Natural killer cell treated with Interleukin-12 subunit alpha and Interleukin-12 subunit beta and Interleukin-15 and Interleukin-18, amount 100 ng/mL, for 72 hours (primary cell): ENCODE measurements around the gene STKLD1. TPM values are rescaled to one million over a fixed set of nuclear protein-coding genes. Genes with fewer than 3 reads are reported as not detected.

Source experiments
- ATAC-seq, 2 donors: fragments of 150-1000 bp; cut with Tn5 transposase in 1 of 2; sonication (Bioruptor Pico), chemical (Tn5 transposase) in 1 of 2; 2 replicates each; pipeline ENCODE4 v1.10.0; 2021
- DNase-seq: peaks from one replicate; pipeline ENCODE4 v3.0.0; 2022; ENCODE audit warnings: low spot score
- H3K27ac Mint-ChIP-seq, 2 donors: 1 replicate in 1 of 2; 2 replicates in 1 of 2; pipeline ENCODE4 v1.8.0; 2022; ENCODE audit warnings: mixed read lengths in 2 of 2, mild to moderate bottlenecking in 1 of 2, moderate library complexity in 1 of 2
- H3K27me3 Mint-ChIP-seq, 2 donors: 1 replicate in 1 of 2; 2 replicates in 1 of 2; pipeline ENCODE4 v1.8.0; 2022; ENCODE audit warnings: mixed read lengths in 2 of 2
- H3K36me3 Mint-ChIP-seq: one replicate; pipeline ENCODE4 v1.8.0; 2022; ENCODE audit warnings: mixed read lengths
- H3K4me1 Mint-ChIP-seq, 2 donors: 1 replicate in 1 of 2; 2 replicates in 1 of 2; pipeline ENCODE4 v1.8.0; 2022; ENCODE audit warnings: low read depth in 2 of 2, mixed read lengths in 2 of 2, mild to moderate bottlenecking in 1 of 2
- H3K4me3 Mint-ChIP-seq: one replicate; pipeline ENCODE4 v1.8.0; 2022; ENCODE audit warnings: mixed read lengths
- H3K9me3 Mint-ChIP-seq: 2 replicates; pipeline ENCODE4 v1.8.0; 2022; ENCODE audit warnings: mixed read lengths
- total RNA-seq, 2 donors: library from RNA; stranded (reverse); gene quantifications; one replicate each; pipeline ENCODE4 v1.2.3, GENCODE V29; 2022

Gene STKLD1
- total RNA-seq, 2 donors from 2014 or later = 0.19 TPM; not detected in 1

- Mint-ChIP-seq H3K27ac (peak overlapping the region; percentile 85 to 98), H3K36me3 (peaks cover 34% of the 10 kb centered on the region), H3K4me3 (peak overlapping the region; percentile 91), H3K27me3 (no peaks in the 10 kb centered on the region), H3K4me1 (peaks cover 40 to 43% of the 10 kb centered on the region in 2 donors), H3K9me3 (no peaks in the 10 kb centered on the region)
- ATAC-seq (no peak), DNase-seq (no peak)
These were observed 26.1 kb upstream of the STKLD1 start for GRCh38 chr9:133349965-133350616.

GRCh38 chr9:133351526-133351907 lies 24.6 kb upstream of the STKLD1 start:
- H3K27me3 Mint-ChIP-seq = no peaks in the 10 kb centered on the region
- no peak overlapping the region for H3K27ac Mint-ChIP-seq
- H3K4me1 Mint-ChIP-seq = peaks cover 35 to 39% of the 10 kb centered on the region in 2 donors
- no peak for ATAC-seq
- no peak overlapping the region for H3K4me3 Mint-ChIP-seq
- peaks cover 34% of the 10 kb centered on the region for H3K36me3 Mint-ChIP-seq
- H3K9me3 Mint-ChIP-seq = no peaks in the 10 kb centered on the region
- DNase-seq = no peak

GRCh38 chr9:133351908-133352634 lies 24.1 kb upstream of the STKLD1 start:
- Mint-ChIP-seq H3K36me3 (peaks cover 34% of the 10 kb centered on the region), H3K4me3 (no peak overlapping the region), H3K27me3 (no peaks in the 10 kb centered on the region), H3K27ac (peak overlapping the region; percentile 35 to 68), H3K4me1 (peaks cover 30 to 34% of the 10 kb centered on the region in 2 donors), H3K9me3 (no peaks in the 10 kb centered on the region)
- DNase-seq = no peak
- no peak for ATAC-seq

- H3K36me3 Mint-ChIP-seq = peaks cover 32% of the 10 kb centered on the region
- peak overlapping the region; percentile 35 to 68 for H3K27ac Mint-ChIP-seq
- H3K4me1 Mint-ChIP-seq = peaks cover 31 to 39% of the 10 kb centered on the region in 2 donors
These were observed 23.4 kb upstream of the STKLD1 start for GRCh38 chr9:133352635-133353340.

GRCh38 chr9:133353548-133353947 lies 22.6 kb upstream of the STKLD1 start:
- DNase-seq = no peak
- H3K4me1 Mint-ChIP-seq = peaks cover 38 to 42% of the 10 kb centered on the region in 2 donors
- H3K36me3 Mint-ChIP-seq = peaks cover 26% of the 10 kb centered on the region
- H3K27ac Mint-ChIP-seq = peak overlapping the region in 1 of 2 donors; percentile 68
- no peak for ATAC-seq
- peak overlapping the region; percentile 10 for H3K4me3 Mint-ChIP-seq
- no peaks in the 10 kb centered on the region for H3K27me3 Mint-ChIP-seq
- H3K9me3 Mint-ChIP-seq = no peaks in the 10 kb centered on the region

More at GRCh38 chr9:133352635-133353340, 23.4 kb upstream of the STKLD1 start:
- ATAC-seq (no peak), DNase-seq (no peak)
- no peaks in the 10 kb centered on the region for H3K27me3 Mint-ChIP-seq
- peak overlapping the region; percentile 10 for H3K4me3 Mint-ChIP-seq
- H3K9me3 Mint-ChIP-seq = no peaks in the 10 kb centered on the region

GRCh38 chr9:133354766-133355165 lies 21.4 kb upstream of the STKLD1 start:
- Mint-ChIP-seq H3K27me3 (no peaks in the 10 kb centered on the region), H3K36me3 (peaks cover 14% of the 10 kb centered on the region), H3K4me1 (peaks cover 30 to 37% of the 10 kb centered on the region in 2 donors), H3K4me3 (peak overlapping the region; percentile 87), H3K27ac (no peak overlapping the region), H3K9me3 (no peaks in the 10 kb centered on the region)
- ATAC-seq (no peak), DNase-seq (no peak)

GRCh38 chr9:133355881-133356357 lies 20.2 kb upstream of the STKLD1 start:
- peaks cover 28 to 37% of the 10 kb centered on the region in 2 donors for H3K4me1 Mint-ChIP-seq
- no peaks in the 10 kb centered on the region for H3K9me3 Mint-ChIP-seq
- peaks cover 4% of the 10 kb centered on the region for H3K36me3 Mint-ChIP-seq
- peak overlapping the region; percentile 87 for H3K4me3 Mint-ChIP-seq
- DNase-seq (no peak), ATAC-seq (peak; percentile 22 to 40)
- peak overlapping the region; percentile 46 to 82 for H3K27ac Mint-ChIP-seq
- H3K27me3 Mint-ChIP-seq = no peaks in the 10 kb centered on the region

GRCh38 chr9:133356391-133357091 lies 19.6 kb upstream of the STKLD1 start, which contains the start of the genes SURF1 and SURF2:
TSS of gene SURF1 (minus strand) at chr9:133356487. CDS start at chr9:133356453, 34 bp downstream.
TSS of gene SURF2 (plus strand) at chr9:133356550. CDS start at chr9:133356593, 43 bp downstream.
- Mint-ChIP-seq H3K27ac (peak within 1 kb of the TSS; percentile 46 to 82), H3K36me3 (peaks cover 7% of the 10 kb centered on the region), H3K9me3 (no peaks in the 10 kb centered on the region), H3K27me3 (no peaks in the 10 kb centered on the region), H3K4me3 (peak within 1 kb of the TSS; percentile 87), H3K4me1 (peaks cover 34 to 44% of the 10 kb centered on the region in 2 donors)
- peak; percentile 93 for DNase-seq
- ATAC-seq = peak; percentile 91 to 93

- DNase-seq (no peak), ATAC-seq (no peak)
- H3K4me1 Mint-ChIP-seq = peaks cover 38 to 45% of the 10 kb centered on the region in 2 donors
- peaks cover 9% of the 10 kb centered on the region for H3K36me3 Mint-ChIP-seq
- no peaks in the 10 kb centered on the region for H3K9me3 Mint-ChIP-seq
- H3K27me3 Mint-ChIP-seq = no peaks in the 10 kb centered on the region
- peak overlapping the region; percentile 9 to 19 for H3K27ac Mint-ChIP-seq
- H3K4me3 Mint-ChIP-seq = peak overlapping the region; percentile 87
These were observed 18.5 kb upstream of the STKLD1 start for GRCh38 chr9:133357656-133358055.

GRCh38 chr9:133359399-133360175 lies 16.6 kb upstream of the STKLD1 start:
- Mint-ChIP-seq H3K9me3 (no peaks in the 10 kb centered on the region), H3K27ac (peak overlapping the region; percentile 19 to 75), H3K27me3 (no peaks in the 10 kb centered on the region), H3K36me3 (peaks cover 17% of the 10 kb centered on the region), H3K4me1 (peaks cover 45 to 52% of the 10 kb centered on the region in 2 donors), H3K4me3 (no peak overlapping the region)
- ATAC-seq (no peak), DNase-seq (no peak)

- no peak for ATAC-seq
- H3K36me3 Mint-ChIP-seq = peaks cover 24% of the 10 kb centered on the region
These were observed 15.5 kb upstream of the STKLD1 start for GRCh38 chr9:133360400-133361393.

More at GRCh38 chr9:133360400-133361393, 15.5 kb upstream of the STKLD1 start:
- H3K27me3 Mint-ChIP-seq = no peaks in the 10 kb centered on the region
- H3K9me3 Mint-ChIP-seq = no peaks in the 10 kb centered on the region
- H3K4me3 Mint-ChIP-seq = no peak overlapping the region
- peak overlapping the region; percentile 46 to 71 for H3K27ac Mint-ChIP-seq
- no peak for DNase-seq
- peaks cover 45 to 52% of the 10 kb centered on the region in 2 donors for H3K4me1 Mint-ChIP-seq
